ENCODE measurements around the gene DAZAP2. TPM values are rescaled to one million over a fixed set of nuclear protein-coding genes. Genes with fewer than 3 reads are reported as not detected.

DAZAP2 gene
- total RNA-seq, 4 donors from 2014 or later: 162 to 256 (median 236) TPM

DNA sequence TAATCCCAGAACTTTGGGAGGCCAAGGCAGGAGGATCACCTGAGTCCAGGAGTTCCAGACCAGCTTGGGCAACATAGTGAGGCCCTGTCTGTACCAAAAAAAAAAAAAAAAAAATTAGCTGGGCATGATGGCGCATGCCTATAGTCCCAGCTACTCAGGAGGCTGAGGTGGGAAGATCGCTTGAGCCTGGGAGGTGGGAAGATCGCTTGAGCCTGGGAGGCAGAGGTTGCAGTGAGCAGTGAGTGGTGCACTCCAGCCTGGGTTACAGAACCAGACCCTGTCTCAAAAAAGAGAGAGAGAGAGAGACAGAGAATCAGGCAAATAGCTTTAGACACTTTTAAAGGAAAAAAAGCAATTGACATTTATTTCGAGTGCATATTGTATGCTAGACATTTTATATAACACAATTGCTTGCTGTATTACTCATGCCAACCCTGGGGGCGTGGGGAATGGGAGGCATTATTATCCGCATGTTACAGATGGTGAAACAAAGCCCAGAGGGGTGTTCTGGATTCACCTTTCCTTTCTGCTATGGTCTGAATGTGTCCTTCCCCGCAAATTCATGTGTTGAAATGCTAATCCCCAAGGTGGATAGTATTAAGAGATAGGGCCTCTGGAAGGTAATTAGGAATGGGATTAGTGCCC is 30.5 kb upstream of the DAZAP2 start:
- TF ChIP-seq, protein P1, sequence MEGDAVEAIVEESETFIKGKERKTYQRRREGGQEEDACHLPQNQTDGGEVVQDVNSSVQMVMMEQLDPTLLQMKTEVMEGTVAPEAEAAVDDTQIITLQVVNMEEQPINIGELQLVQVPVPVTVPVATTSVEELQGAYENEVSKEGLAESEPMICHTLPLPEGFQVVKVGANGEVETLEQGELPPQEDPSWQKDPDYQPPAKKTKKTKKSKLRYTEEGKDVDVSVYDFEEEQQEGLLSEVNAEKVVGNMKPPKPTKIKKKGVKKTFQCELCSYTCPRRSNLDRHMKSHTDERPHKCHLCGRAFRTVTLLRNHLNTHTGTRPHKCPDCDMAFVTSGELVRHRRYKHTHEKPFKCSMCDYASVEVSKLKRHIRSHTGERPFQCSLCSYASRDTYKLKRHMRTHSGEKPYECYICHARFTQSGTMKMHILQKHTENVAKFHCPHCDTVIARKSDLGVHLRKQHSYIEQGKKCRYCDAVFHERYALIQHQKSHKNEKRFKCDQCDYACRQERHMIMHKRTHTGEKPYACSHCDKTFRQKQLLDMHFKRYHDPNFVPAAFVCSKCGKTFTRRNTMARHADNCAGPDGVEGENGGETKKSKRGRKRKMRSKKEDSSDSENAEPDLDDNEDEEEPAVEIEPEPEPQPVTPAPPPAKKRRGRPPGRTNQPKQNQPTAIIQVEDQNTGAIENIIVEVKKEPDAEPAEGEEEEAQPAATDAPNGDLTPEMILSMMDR (IDR thresholded peaks at IDR 0.05; ENCODE audit: low read depth): no peak

DNA sequence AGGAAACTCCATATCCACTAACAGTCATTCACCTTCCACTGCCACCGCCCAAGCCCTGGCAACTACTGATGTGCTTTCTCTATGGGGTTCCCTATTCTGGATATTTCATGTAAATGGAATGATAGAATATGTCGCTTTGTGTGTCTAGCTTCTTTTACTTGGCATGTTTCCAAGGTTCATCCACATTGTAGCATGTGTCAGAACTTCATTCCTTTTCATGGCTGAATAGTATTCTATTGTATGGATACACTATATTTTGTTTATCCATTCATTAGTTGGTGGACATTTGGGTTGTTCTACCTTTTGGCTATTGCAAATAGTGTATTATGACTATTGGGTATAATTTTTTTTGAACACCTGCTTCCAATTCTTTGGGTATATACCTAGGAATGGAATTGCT is 29.4 kb upstream of the DAZAP2 start:
- TF ChIP-seq, protein P1 (IDR thresholded peaks at IDR 0.05; ENCODE audit: low read depth): no peak

DNA sequence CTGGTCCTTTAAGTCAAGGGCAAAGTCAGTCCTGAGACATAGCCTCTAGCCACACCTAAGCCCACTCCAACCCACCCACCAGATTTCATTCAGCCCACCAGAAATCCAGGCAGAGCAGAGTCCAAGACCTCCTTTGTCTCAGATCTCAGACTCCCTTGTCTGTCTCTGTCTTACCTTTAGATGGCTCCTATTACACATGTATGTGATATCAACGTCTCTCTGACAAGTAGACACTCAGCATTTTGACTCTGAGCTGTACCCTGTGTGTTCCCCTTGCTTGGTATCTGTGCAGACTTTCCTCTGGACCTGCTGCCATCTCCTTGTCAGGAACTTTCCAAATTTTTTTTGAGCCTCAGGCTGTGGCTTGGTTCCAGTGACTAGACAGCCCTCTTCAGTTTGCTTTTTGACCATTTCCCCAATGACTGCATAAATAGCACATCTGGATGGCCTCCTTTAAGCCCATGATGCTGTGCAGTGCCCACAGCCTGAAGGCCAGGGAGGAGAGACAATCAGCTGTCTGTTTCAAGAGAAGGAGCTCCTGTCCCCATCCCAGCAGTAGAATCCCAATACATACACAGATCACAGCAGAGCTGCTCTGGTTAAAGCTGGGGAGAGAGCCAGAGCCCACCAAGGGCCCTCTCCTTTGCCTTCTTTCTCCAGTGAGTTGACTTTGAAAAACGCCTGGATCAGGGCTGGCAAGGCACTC is 27.8 kb upstream of the DAZAP2 start:
- TF ChIP-seq, protein P1 (IDR thresholded peaks at IDR 0.05; ENCODE audit: low read depth): no peak

DNA sequence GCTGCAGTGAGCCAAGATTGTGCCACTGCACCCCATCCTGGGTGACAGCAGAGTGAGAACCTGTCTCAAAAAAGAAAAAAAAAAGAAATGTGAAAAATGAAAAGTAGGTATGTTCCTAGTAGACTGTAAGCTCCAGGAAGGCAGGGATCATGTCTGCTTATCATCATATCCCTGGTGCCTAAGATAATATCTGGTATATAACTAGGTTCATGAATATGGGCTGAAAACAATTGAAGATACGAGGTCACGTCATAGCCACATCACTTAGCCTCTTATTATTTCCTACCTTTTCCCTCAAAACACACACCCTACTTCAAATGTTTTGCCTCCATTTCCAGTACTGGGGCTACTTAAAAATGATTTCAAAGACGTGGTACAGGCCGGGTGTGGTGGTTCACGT is 23.7 kb upstream of the DAZAP2 start:
- TF ChIP-seq, protein P1 (IDR thresholded peaks at IDR 0.05; ENCODE audit: low read depth): no peak

DNA sequence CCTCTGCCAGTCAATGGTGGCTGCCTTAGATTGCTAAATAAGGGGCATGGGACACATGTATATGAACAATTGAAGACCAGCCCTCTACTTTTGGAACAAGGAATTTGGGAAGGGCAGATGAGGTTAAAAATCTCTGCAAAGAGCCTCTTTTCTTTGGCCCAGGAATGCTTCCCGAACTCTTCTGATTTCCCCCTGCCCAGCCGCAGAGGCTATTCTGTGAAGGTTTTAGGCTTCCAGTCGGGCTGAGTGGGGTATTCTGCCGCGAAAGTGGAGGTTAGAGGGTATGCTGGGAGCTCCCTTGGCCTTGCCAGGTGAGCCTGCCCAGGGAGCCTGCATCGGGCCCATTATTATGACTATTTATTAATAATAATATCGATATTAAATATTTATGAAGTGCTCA is 22.0 kb upstream of the DAZAP2 start:
- TF ChIP-seq, protein P1 (IDR thresholded peaks at IDR 0.05; ENCODE audit: low read depth): no peak

DNA sequence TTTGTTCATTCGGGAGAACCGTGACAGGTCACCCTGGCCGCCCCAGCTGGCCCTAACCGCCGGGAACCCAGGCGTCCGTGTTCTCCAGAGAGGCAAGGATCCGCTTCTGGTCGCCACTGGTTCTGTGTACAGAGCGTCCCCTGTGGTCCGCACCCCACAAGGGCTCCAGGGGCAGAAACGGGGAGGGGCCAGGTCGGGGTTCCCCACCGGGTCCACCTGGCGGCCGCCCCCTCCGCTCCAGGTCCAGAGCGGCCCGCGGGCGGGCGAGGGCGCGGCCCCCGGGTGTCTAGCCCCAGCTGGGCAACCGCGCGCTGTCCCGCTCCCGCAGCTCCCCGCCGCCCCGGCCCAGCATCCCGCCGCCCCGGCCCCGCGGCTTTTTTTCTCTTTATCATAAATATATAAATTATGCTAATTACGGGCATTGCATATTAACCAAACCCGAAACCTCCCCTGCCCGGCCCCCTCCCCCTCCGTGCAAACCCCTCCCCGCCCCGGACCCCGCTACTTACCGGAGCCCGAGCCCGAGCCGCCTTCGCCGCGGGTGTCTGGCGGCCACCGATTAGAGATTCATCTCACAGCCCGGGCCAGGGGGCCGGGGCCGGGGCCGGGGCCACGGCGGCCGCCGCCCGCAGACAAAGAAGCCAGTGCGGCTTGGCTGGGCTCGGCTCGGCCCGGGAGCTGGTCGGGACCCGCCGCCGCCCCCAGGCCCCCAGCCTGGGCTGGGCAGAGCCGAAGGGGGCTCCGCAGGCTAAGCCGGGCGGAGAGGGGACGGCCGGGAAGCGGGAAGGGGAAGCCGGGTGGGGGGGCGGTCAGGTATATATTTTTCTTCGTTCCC is 21.3 kb upstream of the DAZAP2 start:
- TF ChIP-seq, protein P1 (IDR thresholded peaks at IDR 0.05; ENCODE audit: low read depth): no peak

Measured in subcutaneous adipose tissue (tissue), 4 donors.